ENCODE measurements around the gene SLC2A14. TPM values are rescaled to one million over a fixed set of nuclear protein-coding genes. Genes with fewer than 3 reads are reported as not detected.
"Not testable (repeated sequence)": the region's sequence is repeated elsewhere in the genome, so short reads cannot be mapped to it uniquely, and the experiment has no call there.

SLC2A14 gene
- total and polyA plus RNA-seq, 2 experiments from 2014 or later, result not detected

DNA sequence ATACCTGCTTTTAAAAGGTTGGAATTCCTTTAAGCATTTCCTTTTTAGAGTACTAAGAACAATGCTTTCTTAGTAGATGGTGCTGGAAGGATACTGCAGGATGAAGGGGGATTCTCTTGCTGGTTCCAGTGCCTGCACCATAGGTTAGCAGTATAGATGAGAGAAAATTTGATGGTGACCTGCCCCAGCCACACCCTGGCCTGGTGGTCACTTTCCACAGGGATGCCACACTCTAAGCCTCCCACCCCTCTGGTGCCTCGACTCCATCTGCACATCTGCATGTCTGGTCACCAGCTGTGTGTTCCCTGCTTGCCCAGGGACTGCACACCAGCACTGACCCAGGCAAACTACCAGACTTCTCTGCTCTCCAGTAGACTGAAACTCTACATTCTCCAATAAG, 44.2 kb upstream of the SLC2A14 start:
- in situ Hi-C loops (cut with MboI), result no loop called here
- Histone ChIP-seq H3K4me1 (ENCODE audit: insufficient read depth) (no peaks in the 10 kb centered on the region), H2AFZ (no peak overlapping the region), H3K4me2 (ENCODE audit: unreplicated experiment) (no peak overlapping the region), H3K27ac (no peak overlapping the region), H3F3A (ENCODE audit: insufficient read depth) (peaks cover 44% of the 10 kb centered on the region), H3K79me2 (ENCODE audit: insufficient read depth) (0 out of 2 replicates have a peak, but pooled peaks cover 3% of the 10 kb centered on the region), H3K27me3 (replicated peaks; ENCODE audit: insufficient read depth) (no peaks in the 10 kb centered on the region), H3K36me3 (ENCODE audit: low read depth) (peaks cover 43% of the 10 kb centered on the region), H3K4me3 (no peak overlapping the region), H3K9me3 (ENCODE audit: low read depth) (no peaks in the 10 kb centered on the region), H3K9me2 (ENCODE audit: insufficient read depth) (no peaks in the 10 kb centered on the region), H4K20me1 (ENCODE audit: insufficient read depth) (peaks cover 5% of the 10 kb centered on the region; the same call in 1 of the 2 replicates), H3K9ac (no peak overlapping the region)
- TF ChIP-seq EZH2 (IDR thresholded peaks at IDR 0.05; ENCODE audit: insufficient read depth, poor library complexity, severe bottlenecking), result no peak
- TF ChIP-seq EZH2phosphoT487 (IDR thresholded peaks at IDR 0.05; ENCODE audit: insufficient read depth, low read depth), result no peak
- no peak for DNase-seq
- WGBS, 2 experiments (ENCODE audit: low coverage in 1 of 2, low lambda C conversion rate in 2 of 2, missing lambda C conversion rate in 2 of 2), result 6 to 10% methylated on average over 1 of the region's 1 CpG

DNA sequence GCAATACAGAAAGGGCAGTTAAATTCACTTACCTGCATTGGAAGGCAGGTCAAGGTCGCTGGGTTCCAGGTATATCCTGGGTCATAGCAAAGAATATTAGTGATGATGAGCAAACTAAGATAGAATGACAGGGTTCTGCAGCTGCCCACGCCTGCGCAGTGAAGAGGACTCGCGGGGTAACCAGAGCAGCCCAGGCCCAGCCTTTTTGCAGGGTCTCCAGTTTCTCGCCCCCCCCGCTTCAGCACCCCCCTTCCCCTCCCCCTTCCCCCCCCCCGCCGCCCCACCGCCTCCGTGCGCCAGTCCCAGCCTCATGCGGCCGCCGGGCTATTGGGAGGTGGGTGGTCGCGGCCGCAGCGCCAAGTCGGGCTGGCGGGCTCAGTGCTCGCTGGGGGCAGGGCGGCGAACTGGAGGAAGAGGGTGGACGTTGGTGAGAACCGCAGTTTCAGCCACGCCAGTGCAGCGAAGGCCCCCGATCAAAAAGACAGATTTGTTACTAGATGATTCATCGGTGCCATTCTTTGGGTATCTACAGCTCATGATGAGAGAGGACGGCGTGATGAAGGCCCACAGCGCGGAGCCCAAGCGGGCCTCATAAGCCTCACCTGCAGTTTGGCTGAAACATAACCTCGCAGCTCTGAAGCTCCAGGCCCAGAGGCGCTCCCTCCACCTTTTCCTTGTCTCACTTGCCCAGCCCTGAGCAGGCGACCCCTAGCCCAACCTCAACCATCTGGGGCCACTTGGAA, 43.1 kb upstream of the SLC2A14 start:
- peaks cover 5% of the 10 kb centered on the region; the same call in 1 of the 2 replicates for H4K20me1 ChIP-seq (ENCODE audit: insufficient read depth)
- H3F3A ChIP-seq (ENCODE audit: insufficient read depth), result peaks cover 35% of the 10 kb centered on the region
- no peaks in the 10 kb centered on the region for H3K9me2 ChIP-seq (ENCODE audit: insufficient read depth)
- no peak overlapping the region for H3K9ac ChIP-seq
- H3K4me3 ChIP-seq, result no peak overlapping the region
- no peaks in the 10 kb centered on the region for H3K9me3 ChIP-seq (ENCODE audit: low read depth)
- no peak for DNase-seq
- in situ Hi-C loops (cut with MboI), result no loop called here
- peaks cover 33% of the 10 kb centered on the region for H3K36me3 ChIP-seq (ENCODE audit: low read depth)
- H3K4me1 ChIP-seq (ENCODE audit: insufficient read depth), result no peaks in the 10 kb centered on the region
- no peak overlapping the region for H3K4me2 ChIP-seq (ENCODE audit: unreplicated experiment)
- no peak for TF ChIP-seq EZH2 (IDR thresholded peaks at IDR 0.05; ENCODE audit: insufficient read depth, poor library complexity, severe bottlenecking)
- TF ChIP-seq EZH2phosphoT487 (IDR thresholded peaks at IDR 0.05; ENCODE audit: insufficient read depth, low read depth), result no peak
- 61 to 68% methylated on average over 20 to 38 of the region's 38 CpGs for WGBS, 2 experiments (ENCODE audit: low coverage in 1 of 2, low lambda C conversion rate in 2 of 2, missing lambda C conversion rate in 2 of 2)
- H3K79me2 ChIP-seq (ENCODE audit: insufficient read depth), result no peaks in the 10 kb centered on the region
- no peak overlapping the region for H2AFZ ChIP-seq
- no peak overlapping the region for H3K27ac ChIP-seq
- no peaks in the 10 kb centered on the region for H3K27me3 ChIP-seq (replicated peaks; ENCODE audit: insufficient read depth)

DNA sequence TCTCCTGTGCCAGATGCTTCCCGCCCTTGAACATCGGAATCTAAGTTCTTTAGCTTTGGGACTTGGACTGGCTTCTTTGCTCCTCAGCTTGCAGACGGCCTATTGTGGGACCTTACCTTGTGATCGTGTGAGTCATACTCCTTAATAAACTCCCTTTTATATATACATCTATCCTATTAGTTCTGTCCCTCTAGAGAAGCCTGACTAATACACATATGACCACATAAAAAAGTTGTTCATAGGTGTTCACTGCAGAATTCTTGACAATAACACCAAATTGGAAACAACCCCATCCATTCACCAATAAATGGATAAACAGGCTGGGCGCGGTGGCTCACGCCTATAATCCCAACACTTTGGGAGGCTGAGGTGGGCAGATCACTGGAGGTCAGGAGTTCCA, 37.4 kb upstream of the SLC2A14 start:
- H3K4me1 ChIP-seq (ENCODE audit: insufficient read depth); H3K9ac ChIP-seq; H2AFZ ChIP-seq; H3K9me2 ChIP-seq (ENCODE audit: insufficient read depth); H3K36me3 ChIP-seq (ENCODE audit: low read depth); H3K27ac ChIP-seq; DNase-seq; H3F3A ChIP-seq (ENCODE audit: insufficient read depth); H3K4me3 ChIP-seq; H3K79me2 ChIP-seq (ENCODE audit: insufficient read depth); in situ Hi-C loops (cut with MboI); H3K9me3 ChIP-seq (ENCODE audit: low read depth); H3K27me3 ChIP-seq (replicated peaks; ENCODE audit: insufficient read depth); H4K20me1 ChIP-seq (ENCODE audit: insufficient read depth); H3K4me2 ChIP-seq (ENCODE audit: unreplicated experiment): not testable (repeated sequence)
- WGBS, 2 experiments (ENCODE audit: low coverage in 1 of 2, low lambda C conversion rate in 2 of 2, missing lambda C conversion rate in 2 of 2), result 80 to 83% methylated on average over 7 of the region's 7 CpGs

DNA sequence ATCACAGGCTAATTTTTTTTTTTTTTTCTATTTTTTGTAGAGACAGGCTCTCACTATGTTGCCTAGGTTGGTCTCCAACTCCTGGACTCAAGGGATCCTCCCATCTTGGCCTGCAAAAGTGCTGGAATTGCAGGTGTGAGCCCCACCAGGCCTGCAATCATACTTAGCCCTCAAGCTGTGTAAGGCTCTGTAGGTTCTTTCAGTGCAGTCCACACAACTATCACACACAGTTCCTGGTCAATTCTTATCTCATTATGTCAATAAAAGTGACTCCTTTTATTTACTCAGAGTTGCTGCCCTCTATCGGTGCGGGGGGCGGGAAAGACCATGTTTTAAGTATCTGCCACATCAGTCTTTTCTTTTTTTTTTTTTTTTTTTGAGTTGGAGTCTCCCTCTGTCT, 34.3 kb upstream of the SLC2A14 start:
- no peak overlapping the region for H2AFZ ChIP-seq
- no peak overlapping the region for H3K27ac ChIP-seq
- no peaks in the 10 kb centered on the region for H3K79me2 ChIP-seq (ENCODE audit: insufficient read depth)
- no peak overlapping the region for H3K9ac ChIP-seq
- peaks cover 6% of the 10 kb centered on the region; the same call in 1 of the 2 replicates for H3K4me1 ChIP-seq (ENCODE audit: insufficient read depth)
- H3K9me3 ChIP-seq (ENCODE audit: low read depth), result no peaks in the 10 kb centered on the region
- in situ Hi-C loops (cut with MboI), result no loop called here
- H3K36me3 ChIP-seq (ENCODE audit: low read depth), result no peaks in the 10 kb centered on the region
- TF ChIP-seq EZH2phosphoT487 (IDR thresholded peaks at IDR 0.05; ENCODE audit: insufficient read depth, low read depth) (no peak), EZH2 (IDR thresholded peaks at IDR 0.05; ENCODE audit: insufficient read depth, poor library complexity, severe bottlenecking) (no peak)
- no peak overlapping the region for H3K4me2 ChIP-seq (ENCODE audit: unreplicated experiment)
- peak; percentile 52 for DNase-seq
- no peaks in the 10 kb centered on the region for H3K9me2 ChIP-seq (ENCODE audit: insufficient read depth)
- WGBS, 2 experiments (ENCODE audit: low coverage in 1 of 2, low lambda C conversion rate in 2 of 2, missing lambda C conversion rate in 2 of 2), result 24 to 30% methylated on average over 3 of the region's 3 CpGs
- no peaks in the 10 kb centered on the region for H3K27me3 ChIP-seq (replicated peaks; ENCODE audit: insufficient read depth)
- no peaks in the 10 kb centered on the region for H3F3A ChIP-seq (ENCODE audit: insufficient read depth)
- H3K4me3 ChIP-seq, result no peak overlapping the region
- H4K20me1 ChIP-seq (ENCODE audit: insufficient read depth), result no peaks in the 10 kb centered on the region

DNA sequence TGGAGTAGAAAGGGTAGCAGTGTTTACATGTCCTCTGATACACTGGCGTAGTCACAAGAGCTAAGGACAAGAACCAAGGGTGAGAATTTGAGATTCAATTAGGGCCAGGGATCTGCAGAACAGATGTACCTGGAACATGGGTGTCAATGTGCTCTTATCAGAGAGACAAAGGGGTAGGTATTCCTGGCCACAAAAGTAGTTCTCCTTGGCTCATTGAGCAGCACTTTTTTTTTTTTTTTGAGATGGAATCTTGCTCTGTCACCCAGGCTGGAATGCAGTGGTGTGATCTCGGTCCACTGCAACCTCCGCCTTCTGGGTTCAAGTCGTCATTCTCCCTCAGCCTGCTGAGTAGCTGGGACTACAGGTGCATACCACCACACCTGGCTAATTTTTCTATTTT, 33.6 kb upstream of the SLC2A14 start:
- in situ Hi-C loops (cut with MboI); H3K27ac ChIP-seq; H3K27me3 ChIP-seq (replicated peaks; ENCODE audit: insufficient read depth); H4K20me1 ChIP-seq (ENCODE audit: insufficient read depth); H3K79me2 ChIP-seq (ENCODE audit: insufficient read depth); H3K4me1 ChIP-seq (ENCODE audit: insufficient read depth); H3K36me3 ChIP-seq (ENCODE audit: low read depth); DNase-seq; H3K9me2 ChIP-seq (ENCODE audit: insufficient read depth); H3K9ac ChIP-seq; H2AFZ ChIP-seq; H3K9me3 ChIP-seq (ENCODE audit: low read depth); H3F3A ChIP-seq (ENCODE audit: insufficient read depth); H3K4me2 ChIP-seq (ENCODE audit: unreplicated experiment); H3K4me3 ChIP-seq: not testable (repeated sequence)
- 67 to 74% methylated on average over 4 of the region's 4 CpGs for WGBS, 2 experiments (ENCODE audit: low coverage in 1 of 2, low lambda C conversion rate in 2 of 2, missing lambda C conversion rate in 2 of 2)

DNA sequence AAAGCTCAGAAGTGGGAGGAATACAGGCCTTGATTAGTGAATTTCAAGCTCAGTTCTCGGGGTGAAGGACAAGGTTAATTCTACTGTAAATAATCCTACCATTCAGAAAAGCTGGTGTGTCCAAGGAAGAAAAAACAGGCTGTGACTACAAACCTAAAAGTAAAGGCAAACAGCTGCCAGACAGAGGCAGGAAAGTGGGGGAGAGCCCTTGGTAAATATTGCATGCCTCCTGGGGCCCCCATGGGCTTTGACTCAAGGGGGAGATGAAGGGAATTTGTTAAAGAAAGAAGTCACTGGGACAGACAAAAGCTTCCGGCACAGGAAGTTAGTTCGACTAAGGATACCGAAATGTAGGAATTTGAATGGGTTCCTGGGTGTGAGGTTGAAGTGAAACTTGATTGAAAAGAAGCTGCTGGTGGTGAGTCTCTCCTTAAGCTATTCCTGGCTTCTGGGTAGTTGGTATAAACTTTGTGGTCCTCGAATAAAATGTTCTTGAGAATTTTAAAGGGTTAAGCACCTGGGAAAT, 32.9 kb upstream of the SLC2A14 start:
- H3F3A ChIP-seq (ENCODE audit: insufficient read depth); in situ Hi-C loops (cut with MboI); H3K9ac ChIP-seq; H3K79me2 ChIP-seq (ENCODE audit: insufficient read depth); H3K4me3 ChIP-seq; H3K27ac ChIP-seq; DNase-seq; H3K36me3 ChIP-seq (ENCODE audit: low read depth); H3K4me1 ChIP-seq (ENCODE audit: insufficient read depth); H4K20me1 ChIP-seq (ENCODE audit: insufficient read depth); H3K27me3 ChIP-seq (replicated peaks; ENCODE audit: insufficient read depth); H3K9me2 ChIP-seq (ENCODE audit: insufficient read depth); H3K9me3 ChIP-seq (ENCODE audit: low read depth): not testable (repeated sequence)
- Histone ChIP-seq H3K4me2 (ENCODE audit: unreplicated experiment) (peak overlapping the region; percentile 20), H2AFZ (peak overlapping the region; percentile 46; the same call in 1 of the 2 replicates)
- 33 to 43% methylated on average over 2 to 3 of the region's 5 CpGs for WGBS, 2 experiments (ENCODE audit: low coverage in 1 of 2, low lambda C conversion rate in 2 of 2, missing lambda C conversion rate in 2 of 2)

Data from GM23248 (cell line).